Testis (tissue), 3 donors: ENCODE data around the gene TNRC18. TPM values are rescaled to one million over a fixed set of nuclear protein-coding genes. Genes with fewer than 3 reads are reported as not detected.

Experiments
- DNase-seq: peaks from one replicate; pipeline ENCODE4 v3.0.0-alpha.2; 2019
- H3K27ac ChIP-seq, 2 donors: fragments of 200-600 bp; sonication (generic); one replicate each; pipeline ENCODE4 v1.5.1; 2019
- H3K27me3 ChIP-seq: fragments of 200-600 bp; sonication (generic); one replicate; pipeline ENCODE4 v1.5.1; 2019
- H3K36me3 ChIP-seq: fragments of 200-600 bp; sonication (generic); one replicate; pipeline ENCODE4 v1.5.1; 2017; ENCODE audit warnings: low read depth; ENCODE audit errors: missing control alignments
- H3K4me1 ChIP-seq: fragments of 200-600 bp; sonication (generic); one replicate; pipeline ENCODE4 v1.5.1; 2019
- H3K4me3 ChIP-seq, 2 donors: fragments of 200-600 bp; sonication (generic); one replicate each; pipeline ENCODE4 v1.5.1; 2017 to 2019
- H3K9me3 ChIP-seq: fragments of 200-600 bp; sonication (generic); one replicate; pipeline ENCODE4 v1.5.1; 2017
- CTCF ChIP-seq, 3 experiments: fragments of 450-650 bp in 2 of 3; fragments of 200-600 bp in 1 of 3; sonication (generic) in 1 of 3; IDR thresholded peaks; one replicate each; pipeline ENCODE4 v1.5.1; 2016 to 2019; ENCODE audit warnings: antibody characterized with exemption in 3 of 3, mild to moderate bottlenecking in 2 of 3, moderate library complexity in 1 of 3
- POLR2A ChIP-seq: fragments of 450-650 bp; IDR thresholded peaks from one replicate; pipeline ENCODE4 v1.6.1; 2017; ENCODE audit warnings: antibody characterized with exemption, mild to moderate bottlenecking, moderate library complexity
- WGBS, 2 donors: methylation state at CpG; one replicate each; pipeline ENCODE4 v1.1.5; 2018; 5-methylcytosine and 5-hydroxymethylcytosine counted together
- intact Hi-C: fragments of 100-400 bp; cut with DNase I; formaldehyde crosslinking; loops from one replicate; pipeline ENCODE4 v1.15.1; 2023; ENCODE audit warnings: low total_unique reads
- polyA plus RNA-seq: library from polyadenylated mRNA; stranded (reverse); fragments of 350-450 nt; fragmentation: Illumina TruSeq; extraction: RNeasy Lipid Tissue Mini Kit (QIAGEN cat#74804); gene quantifications from one replicate; pipeline ENCODE4 v1.2.3, GENCODE V29; 2014; ENCODE audit warnings: low read depth, low replicate concordance; ENCODE audit not compliant: insufficient read depth
- total RNA-seq, 2 donors: library from RNA; depleted of rRNA; stranded (reverse); fragments of >200 nt; gene quantifications; one replicate each; pipeline ENCODE4 v1.2.3, GENCODE V29; 2016

The TNRC18 gene
- total and polyA plus RNA-seq, 3 donors from 2014 or later = 56.2 to 128 (median 117) TPM

- Histone ChIP-seq H3K4me1 (no peaks in the 10 kb centered on the region), H3K4me3 (no peak overlapping the region), H3K36me3 (no peaks in the 10 kb centered on the region), H3K27me3 (no peaks in the 10 kb centered on the region), H3K9me3 (no peaks in the 10 kb centered on the region), H3K27ac (no peak overlapping the region)
- DNase-seq = no peak
- 84 to 88% methylated on average over 2 of the region's 2 CpGs for WGBS, 2 donors
- no peak for TF ChIP-seq CTCF (IDR thresholded peaks at IDR 0.05)
- TF ChIP-seq POLR2A = no peak
- intact Hi-C loops = no loop called here
Observed at GRCh38 chr7:5343884-5344283, 79.8 kb downstream of the TNRC18 start.

DNA sequence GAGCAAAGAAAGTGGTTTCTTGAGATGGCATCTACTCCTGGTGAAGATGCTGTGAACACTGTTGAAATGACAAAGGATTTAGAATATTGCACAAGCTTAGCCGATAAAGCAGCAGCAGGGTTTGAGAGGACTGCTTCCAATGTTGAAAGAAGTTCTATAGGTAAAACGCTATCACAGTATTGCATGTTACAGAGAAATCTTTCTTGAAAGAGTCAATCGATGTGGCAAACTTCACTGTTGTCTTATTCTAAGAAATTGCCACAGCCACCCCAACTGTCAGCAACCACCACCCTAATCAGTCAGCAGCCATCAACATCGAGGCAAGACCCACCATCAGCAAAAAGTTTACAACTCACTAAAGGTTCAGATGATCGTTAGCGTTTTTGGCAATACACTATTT is 81.0 kb downstream of the TNRC18 start:
- Histone ChIP-seq H3K36me3 (no peaks in the 10 kb centered on the region), H3K4me3 (no peak overlapping the region), H3K27ac (no peak overlapping the region), H3K4me1 (no peaks in the 10 kb centered on the region), H3K27me3 (no peaks in the 10 kb centered on the region), H3K9me3 (no peaks in the 10 kb centered on the region)
- intact Hi-C loops = no loop called here
- 91 to 94% methylated on average over 6 of the region's 6 CpGs for WGBS, 2 donors
- DNase-seq = no peak
- TF ChIP-seq CTCF (IDR thresholded peaks at IDR 0.05) = no peak

GRCh38 chr7:5339955-5340354 is 83.7 kb downstream of the TNRC18 start:
- H3K4me1 ChIP-seq = no peaks in the 10 kb centered on the region
- H3K36me3 ChIP-seq = no peaks in the 10 kb centered on the region
- no peaks in the 10 kb centered on the region for H3K9me3 ChIP-seq
- TF ChIP-seq CTCF (IDR thresholded peaks at IDR 0.05) = no peak
- no peak for TF ChIP-seq POLR2A
- intact Hi-C loops = no loop called here
- H3K4me3 ChIP-seq = no peak overlapping the region
- no peak for DNase-seq
- no peak overlapping the region for H3K27ac ChIP-seq
- 83 to 92% methylated on average over 2 of the region's 2 CpGs for WGBS, 2 donors
- no peaks in the 10 kb centered on the region for H3K27me3 ChIP-seq

GRCh38 chr7:5337047-5337446 is 86.6 kb downstream of the TNRC18 start:
- DNase-seq = no peak
- TF ChIP-seq POLR2A (no peak), CTCF (IDR thresholded peaks at IDR 0.05) (no peak)
- 89 to 93% methylated on average over 11 of the region's 11 CpGs for WGBS, 2 donors
- Histone ChIP-seq H3K4me3 (no peak overlapping the region), H3K36me3 (no peaks in the 10 kb centered on the region), H3K27ac (no peak overlapping the region), H3K27me3 (no peaks in the 10 kb centered on the region), H3K4me1 (no peaks in the 10 kb centered on the region), H3K9me3 (no peaks in the 10 kb centered on the region)
- intact Hi-C loops = no loop called here

- no peaks in the 10 kb centered on the region for H3K27me3 ChIP-seq
- H3K9me3 ChIP-seq = no peaks in the 10 kb centered on the region
- no peaks in the 10 kb centered on the region for H3K36me3 ChIP-seq
- DNase-seq = no peak
- WGBS, 2 donors = 90 to 94% methylated on average over 8 of the region's 8 CpGs
- H3K27ac ChIP-seq = no peak overlapping the region
- H3K4me3 ChIP-seq = no peak overlapping the region
- TF ChIP-seq POLR2A = no peak
- no peak for TF ChIP-seq CTCF (IDR thresholded peaks at IDR 0.05)
- intact Hi-C loops = no loop called here
- no peaks in the 10 kb centered on the region for H3K4me1 ChIP-seq
Observed at GRCh38 chr7:5334671-5335070, 89.0 kb downstream of the TNRC18 start.
